DMS53 (cell line): ENCODE measurements around the gene CALB2.
"Not testable (repeated sequence)": the region's sequence is repeated elsewhere in the genome, so short reads cannot be mapped to it uniquely, and the experiment has no call there.

Experiments
- DNase-seq: peaks from one replicate; lab custom pipeline; 2025; lab: John Stamatoyannopoulos, UW

CALB2 gene

DNA sequence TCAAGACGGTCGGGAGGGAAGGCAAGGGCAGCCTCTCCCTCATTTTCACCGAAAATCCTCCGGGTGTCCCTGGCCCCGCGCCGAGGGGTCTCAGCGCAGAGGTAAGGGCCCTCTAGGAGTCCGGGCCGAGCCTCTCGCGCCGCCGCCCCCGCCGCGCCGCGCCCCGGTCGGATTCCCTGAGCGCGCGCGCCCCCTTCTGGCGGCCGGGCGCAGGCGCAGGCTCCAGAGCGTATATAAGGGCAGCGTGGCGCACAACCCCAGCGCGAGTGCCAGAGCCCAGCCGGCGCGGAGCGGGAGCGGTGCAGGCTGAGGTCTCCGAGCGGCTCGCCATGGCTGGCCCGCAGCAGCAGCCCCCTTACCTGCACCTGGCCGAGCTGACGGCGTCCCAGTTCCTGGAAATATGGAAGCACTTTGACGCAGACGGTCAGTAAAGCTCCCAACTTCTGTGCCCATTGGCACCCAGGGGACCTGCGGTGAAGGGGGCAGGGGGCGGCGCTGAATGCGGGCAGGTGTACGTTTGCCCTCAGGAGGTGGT, at the start of gene CALB2:
Gene CALB2, plus strand, starts transcription at position 260 of the 535 bp plus-strand sequence. Its CDS starts 70 bp downstream, at position 330.
- DNase-seq: peak; percentile 75

GRCh38 chr16:71311553-71312158, 46.9 kb upstream of the CALB2 start:
- peak; percentile 33 for DNase-seq

- not testable (repeated sequence) for DNase-seq
Measured at GRCh38 chr16:71313591-71313990, 44.9 kb upstream of the CALB2 start.

DNA sequence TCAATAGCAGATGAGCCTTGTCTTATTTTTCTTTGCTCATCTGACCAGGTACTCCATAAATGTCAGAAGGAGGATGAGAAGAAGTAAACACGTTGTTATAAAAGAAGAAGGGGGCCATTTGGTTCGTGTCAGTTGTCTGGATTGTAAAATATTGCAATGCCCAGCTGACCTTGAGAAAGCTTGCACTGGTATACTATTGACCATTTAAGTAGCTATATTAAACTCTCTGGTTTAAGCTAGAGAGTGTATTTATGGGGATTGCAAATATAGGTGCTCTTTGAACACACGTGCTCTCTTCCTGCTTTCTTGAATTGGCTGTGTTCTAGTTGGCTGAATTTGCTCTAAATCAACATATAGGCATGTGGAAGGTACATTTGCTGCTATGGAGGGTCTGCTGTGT, 43.3 kb upstream of the CALB2 start:
- DNase-seq: no peak

DNA sequence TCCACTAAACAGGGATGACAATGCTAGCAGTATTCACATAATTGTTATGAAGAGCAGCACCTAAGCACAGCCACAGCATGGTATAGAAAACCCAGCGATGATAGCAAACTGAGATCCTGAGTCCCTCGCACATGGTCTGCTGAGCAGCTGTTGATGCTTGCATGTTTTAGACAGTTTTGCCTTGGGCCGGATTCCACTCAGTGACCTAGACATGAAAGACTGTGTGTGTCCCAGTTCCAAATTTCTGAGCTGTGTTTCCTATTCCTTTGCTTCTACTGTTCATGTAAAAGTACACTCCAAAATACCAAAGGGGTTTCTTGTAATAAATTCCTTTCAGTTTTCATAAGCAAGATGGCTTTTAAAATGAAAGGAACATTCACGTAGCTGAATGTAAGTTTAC, 38.5 kb upstream of the CALB2 start:
- no peak for DNase-seq

GRCh38 chr16:71327720-71328119, 30.8 kb upstream of the CALB2 start:
- DNase-seq: no peak

- DNase-seq: no peak
Measured at GRCh38 chr16:71328151-71328550, 30.4 kb upstream of the CALB2 start.

GRCh38 chr16:71337631-71338030, 20.9 kb upstream of the CALB2 start:
- DNase-seq: peak; percentile 66

DNA sequence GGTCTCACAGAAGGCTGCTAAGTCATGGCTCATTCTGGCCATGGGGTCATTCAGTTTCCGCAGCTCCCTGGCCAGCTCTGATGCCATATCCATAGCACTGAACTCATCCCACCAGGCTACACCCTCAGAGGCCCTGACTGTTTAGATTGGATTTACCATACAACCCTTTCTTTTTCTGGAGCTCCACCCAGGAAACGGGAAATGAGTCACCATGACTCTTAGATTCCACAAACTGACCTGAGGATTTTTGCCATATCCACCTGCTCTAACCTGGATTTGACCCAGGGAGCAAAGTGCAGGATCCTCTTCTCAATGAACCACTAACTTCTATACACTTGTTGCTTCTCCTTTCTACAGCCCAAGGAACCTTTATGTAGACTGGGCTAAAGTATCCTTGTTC, 20.3 kb upstream of the CALB2 start:
- DNase-seq: peak; percentile 96

DNA sequence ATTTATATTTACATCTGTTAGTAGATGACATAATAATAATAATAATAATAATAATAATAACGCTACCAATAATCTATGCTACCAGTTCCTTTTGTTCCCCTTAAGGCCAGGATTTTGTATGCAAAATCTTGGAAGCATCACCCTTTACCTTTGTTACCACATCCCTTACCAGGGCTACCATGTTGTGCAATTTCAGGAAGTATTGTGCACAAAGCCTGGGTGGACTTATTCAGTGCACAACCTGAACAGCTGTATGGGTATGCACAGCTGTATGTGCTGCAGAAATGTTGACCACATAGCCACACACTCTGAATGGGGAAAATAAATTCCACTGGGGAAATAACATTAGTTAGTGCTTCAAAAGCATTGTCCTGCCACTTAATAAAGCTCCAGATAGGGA, 19.9 kb upstream of the CALB2 start:
- DNase-seq: peak; percentile 55

DNA sequence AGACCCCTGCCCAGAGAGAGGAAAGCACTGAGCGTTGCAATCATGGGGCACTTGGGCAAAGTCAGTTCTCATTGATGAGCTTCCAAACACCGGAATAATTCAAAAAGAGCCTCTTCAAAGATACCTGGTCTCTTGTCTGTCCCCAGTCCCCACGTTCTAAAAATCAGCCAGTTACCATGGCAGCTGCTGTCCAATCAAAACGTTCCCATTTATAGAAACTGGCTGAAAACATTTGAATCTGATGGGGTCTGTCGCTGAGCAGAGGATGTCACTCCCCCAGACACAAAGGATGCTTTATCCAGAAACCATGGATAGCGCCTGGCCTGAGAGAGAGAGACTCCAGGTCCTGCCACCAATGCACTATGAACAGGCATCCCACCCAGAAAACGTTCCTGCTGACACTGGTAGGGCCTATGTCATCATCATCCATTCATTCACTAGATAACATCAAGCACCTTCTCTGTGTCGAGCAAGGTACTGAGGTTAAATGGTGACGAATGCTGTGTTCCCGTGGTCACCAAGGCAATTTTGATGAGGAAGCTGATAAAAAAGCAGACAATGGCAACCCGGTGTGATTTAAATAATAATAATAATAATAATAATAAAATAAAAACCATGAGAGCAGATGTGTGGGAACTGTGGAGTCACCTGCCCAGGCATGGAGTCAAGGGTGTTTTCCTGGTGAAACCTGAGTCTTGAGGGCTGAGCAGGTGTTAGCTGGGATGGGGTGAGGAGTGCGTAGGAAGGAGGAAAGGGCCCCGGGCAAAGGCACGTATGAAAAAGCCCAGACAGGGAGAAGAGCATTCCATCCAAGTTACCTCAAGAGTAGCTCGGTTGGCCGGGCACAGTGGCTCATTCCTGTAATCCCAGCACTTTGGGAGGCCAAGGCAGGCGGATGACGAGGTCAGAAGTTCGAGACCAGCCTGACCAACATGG, 19.0 kb upstream of the CALB2 start:
- peak; percentile 90 for DNase-seq

- no peak for DNase-seq
Measured at GRCh38 chr16:71340406-71340805, 18.1 kb upstream of the CALB2 start.

DNA sequence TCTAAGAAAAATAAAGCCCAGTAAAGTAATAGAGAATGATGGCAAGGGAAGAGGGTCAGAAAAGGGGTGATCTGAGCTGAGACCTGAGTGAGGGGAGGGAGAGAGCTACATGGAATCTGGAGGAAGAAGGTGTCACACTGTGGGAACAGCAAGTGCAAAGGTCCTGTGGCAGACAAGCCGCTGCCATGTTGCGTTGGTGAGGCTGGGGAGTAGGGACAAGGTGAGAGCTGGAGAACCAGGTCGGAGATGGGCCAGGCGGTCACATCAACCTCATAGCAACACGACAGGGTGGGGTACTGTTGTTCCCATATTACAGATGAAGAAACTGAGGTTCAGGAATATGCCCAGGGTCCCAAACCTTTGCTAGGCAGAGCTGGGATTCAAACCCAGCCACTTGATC, 16.6 kb upstream of the CALB2 start:
- no peak for DNase-seq

- no peak for DNase-seq
Measured at GRCh38 chr16:71343078-71343477, 15.4 kb upstream of the CALB2 start.

- DNase-seq: peak; percentile 95
Measured at GRCh38 chr16:71344315-71344905, 14.1 kb upstream of the CALB2 start.

DNA sequence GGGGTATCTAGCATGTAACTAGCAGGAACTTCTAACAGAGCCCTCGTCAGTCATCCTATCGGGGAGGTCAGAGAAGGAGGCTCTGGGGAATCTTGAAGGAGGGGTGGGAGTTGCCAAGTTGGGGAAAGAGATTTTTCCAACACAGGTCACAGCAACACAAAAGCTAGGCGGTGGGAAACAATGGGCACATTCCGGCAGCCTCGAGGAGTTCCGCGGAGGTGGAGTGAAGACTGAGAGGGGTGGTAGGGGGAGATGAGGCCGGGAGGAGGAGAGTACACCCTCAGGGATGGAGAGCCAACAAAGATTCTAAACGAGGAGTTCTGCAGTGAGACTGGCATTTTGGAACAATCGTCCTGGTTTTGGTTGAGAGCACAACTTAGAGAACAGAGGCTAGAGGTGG, 13.5 kb upstream of the CALB2 start:
- DNase-seq: no peak

GRCh38 chr16:71347146-71347545, 11.4 kb upstream of the CALB2 start:
- DNase-seq: no peak

GRCh38 chr16:71348262-71349085, 10.0 kb upstream of the CALB2 start:
- no peak for DNase-seq

DNA sequence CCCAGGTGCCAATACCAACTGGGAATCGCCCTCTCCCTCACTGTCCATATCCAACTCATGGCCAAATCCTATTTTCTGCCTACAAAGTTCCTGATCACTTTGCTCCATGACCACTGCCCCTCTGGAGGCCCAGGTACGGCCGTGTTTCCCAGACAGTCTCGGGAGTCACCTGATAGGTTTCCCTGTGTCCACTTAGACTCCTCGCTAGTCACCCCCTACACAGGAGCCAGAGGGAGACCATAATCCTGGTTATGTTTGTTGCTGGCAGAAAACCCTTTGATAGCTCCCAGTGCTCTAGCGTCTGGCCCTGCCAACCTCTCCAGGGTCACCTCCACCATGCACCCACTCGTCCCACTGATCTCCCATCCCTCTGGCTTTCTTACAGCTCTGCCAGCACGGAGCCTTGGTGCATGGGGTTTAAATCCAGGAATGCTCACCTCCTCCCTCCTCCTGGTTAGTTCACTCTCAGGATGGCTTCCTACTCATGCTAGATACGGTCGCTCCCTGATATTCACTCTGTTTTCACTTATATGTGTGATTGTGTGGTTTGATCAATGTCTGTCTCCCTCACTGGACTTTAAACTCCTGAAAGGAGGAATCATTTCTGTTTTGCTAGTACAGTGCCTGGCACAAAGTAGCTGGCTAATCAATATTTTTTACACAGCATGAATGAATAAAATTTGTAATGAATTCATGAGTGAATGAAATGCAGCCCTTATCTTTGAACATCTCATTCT, 7.5 kb upstream of the CALB2 start:
- DNase-seq: no peak

DNA sequence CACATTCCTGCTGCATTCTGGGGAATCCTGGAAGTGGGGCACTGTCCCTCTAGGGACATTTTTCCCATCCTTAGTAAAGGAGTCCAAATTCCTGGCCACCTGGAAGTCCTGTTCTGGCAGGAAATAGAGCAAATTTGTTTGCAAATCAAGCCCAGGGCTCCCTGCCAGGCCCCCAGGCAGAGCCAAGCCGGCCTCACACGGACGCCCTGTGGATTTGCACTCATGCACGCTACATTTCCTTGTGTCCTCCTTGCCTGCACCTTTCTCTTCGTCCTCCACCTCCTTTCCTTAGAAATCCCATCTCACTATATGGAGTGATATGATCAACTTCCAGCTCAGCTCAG, 7.0 kb upstream of the CALB2 start:
- no peak for DNase-seq

- no peak for DNase-seq
Measured at GRCh38 chr16:71352466-71352865, 6.1 kb upstream of the CALB2 start.
